ENCODE measurements around the gene HOXA3.

HOXA3 gene

GRCh38 chr7:27114881-27115220 lies 37.5 kb downstream of the HOXA3 start:
- no peak for DNase-seq (ENCODE audit: low spot score)

GRCh38 chr7:27113991-27114769 lies 38.2 kb downstream of the HOXA3 start:
- peak; percentile 71 for DNase-seq (ENCODE audit: low spot score)

GRCh38 chr7:27112955-27113949 lies 39.1 kb downstream of the HOXA3 start:
- peak; percentile 81 for DNase-seq (ENCODE audit: low spot score)

- no peak for DNase-seq (ENCODE audit: low spot score)
Measured at GRCh38 chr7:27112361-27112760, 40.0 kb downstream of the HOXA3 start.

GRCh38 chr7:27111751-27112277 lies 40.6 kb downstream of the HOXA3 start:
- no peak for DNase-seq (ENCODE audit: low spot score)

- DNase-seq (ENCODE audit: low spot score), result no peak
Measured at GRCh38 chr7:27111042-27111750, 41.2 kb downstream of the HOXA3 start.

- DNase-seq (ENCODE audit: low spot score), result peak; percentile 98
Measured at GRCh38 chr7:27110186-27111031, 42.0 kb downstream of the HOXA3 start.

GRCh38 chr7:27109466-27110185 lies 42.8 kb downstream of the HOXA3 start:
- no peak for DNase-seq (ENCODE audit: low spot score)

GRCh38 chr7:27108390-27109127 lies 43.8 kb downstream of the HOXA3 start:
- no peak for DNase-seq (ENCODE audit: low spot score)

GRCh38 chr7:27107391-27108381 lies 44.7 kb downstream of the HOXA3 start:
- DNase-seq (ENCODE audit: low spot score), result no peak

- no peak for DNase-seq (ENCODE audit: low spot score)
Measured at GRCh38 chr7:27106901-27107240, 45.5 kb downstream of the HOXA3 start.

GRCh38 chr7:27106181-27106900 lies 46.0 kb downstream of the HOXA3 start:
- DNase-seq (ENCODE audit: low spot score), result no peak

GRCh38 chr7:27105301-27106031 lies 46.9 kb downstream of the HOXA3 start:
- DNase-seq (ENCODE audit: low spot score), result no peak

GRCh38 chr7:27104341-27105058 lies 47.9 kb downstream of the HOXA3 start:
- DNase-seq (ENCODE audit: low spot score), result no peak

- DNase-seq (ENCODE audit: low spot score), result no peak
Measured at GRCh38 chr7:27103489-27104226, 48.7 kb downstream of the HOXA3 start.

Measured in HuH-7 (cell line).